ENCODE results near the gene EPB41L5. TPM values are rescaled to one million over a fixed set of nuclear protein-coding genes. Genes with fewer than 3 reads are reported as not detected.
"Not testable (repeated sequence)": the region's sequence is repeated elsewhere in the genome, so short reads cannot be mapped to it uniquely, and the experiment has no call there.

EPB41L5 gene
- polyA plus RNA-seq, 5 donors = 28.5 to 51.3 (median 42.9) TPM

- no peak for DNase-seq
Measured at GRCh38 chr2:120094795-120095194, 81.9 kb downstream of the EPB41L5 start.

GRCh38 chr2:120100627-120101026 is 87.8 kb downstream of the EPB41L5 start:
- no peak for DNase-seq

DNA sequence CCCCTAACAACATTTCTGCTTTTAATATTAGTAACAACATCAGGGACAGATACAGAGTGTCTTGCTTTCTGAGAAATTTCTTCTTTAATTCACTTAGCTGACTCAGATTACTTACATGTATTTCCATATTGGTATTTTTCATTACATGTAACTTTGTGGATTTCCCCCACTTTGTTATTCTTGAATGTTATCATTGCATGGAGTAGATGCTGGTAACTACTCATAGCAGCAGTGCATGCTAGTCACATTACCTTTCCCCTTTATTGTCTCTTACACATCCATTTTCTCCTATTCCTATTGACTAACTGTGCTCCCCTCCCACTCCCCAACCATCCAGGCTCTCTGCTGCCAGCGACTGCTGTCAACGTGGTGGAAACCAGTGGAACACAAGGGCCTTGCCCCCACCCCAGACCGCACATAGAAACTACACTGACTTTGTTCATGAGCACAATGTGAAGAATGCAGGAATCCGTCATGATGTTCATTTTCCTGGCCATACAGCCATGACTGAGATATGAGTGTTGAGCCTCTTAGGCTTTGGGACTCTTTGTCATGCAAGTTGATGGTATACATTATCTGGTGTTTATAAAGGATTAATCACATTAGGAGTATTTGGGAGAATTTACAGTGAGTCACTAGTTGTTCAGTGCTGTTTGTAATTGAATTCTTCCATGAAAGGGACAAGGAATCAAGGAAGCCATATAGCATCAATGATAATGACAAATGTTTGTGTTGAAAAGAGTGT is 91.0 kb downstream of the EPB41L5 start:
- DNase-seq = no peak

- DNase-seq = no peak
Measured at GRCh38 chr2:120104772-120105171, 91.9 kb downstream of the EPB41L5 start.

- DNase-seq = no peak
Measured at GRCh38 chr2:120105360-120105759, 92.5 kb downstream of the EPB41L5 start.

- peak; percentile 34 for DNase-seq
Measured at GRCh38 chr2:120108049-120108448, 95.2 kb downstream of the EPB41L5 start.

DNA sequence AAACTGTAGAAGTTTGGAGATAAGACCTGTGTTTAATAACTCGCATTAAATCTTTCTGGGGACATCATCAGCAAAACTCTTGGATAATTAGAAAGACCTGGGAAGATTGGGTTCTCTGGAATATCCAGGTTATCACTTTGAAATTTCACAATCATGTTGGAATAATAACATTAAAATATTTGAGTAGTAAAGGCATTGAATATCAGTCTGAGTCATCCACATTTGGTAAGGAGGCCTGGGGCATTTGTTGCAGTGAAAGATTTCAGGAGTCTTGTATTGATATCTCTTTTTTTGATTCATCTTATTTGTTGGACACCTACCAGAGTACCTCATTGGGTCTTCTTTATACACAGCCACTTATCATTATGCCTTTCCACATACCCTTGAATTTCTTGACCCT is 95.9 kb downstream of the EPB41L5 start:
- DNase-seq = no peak

DNA sequence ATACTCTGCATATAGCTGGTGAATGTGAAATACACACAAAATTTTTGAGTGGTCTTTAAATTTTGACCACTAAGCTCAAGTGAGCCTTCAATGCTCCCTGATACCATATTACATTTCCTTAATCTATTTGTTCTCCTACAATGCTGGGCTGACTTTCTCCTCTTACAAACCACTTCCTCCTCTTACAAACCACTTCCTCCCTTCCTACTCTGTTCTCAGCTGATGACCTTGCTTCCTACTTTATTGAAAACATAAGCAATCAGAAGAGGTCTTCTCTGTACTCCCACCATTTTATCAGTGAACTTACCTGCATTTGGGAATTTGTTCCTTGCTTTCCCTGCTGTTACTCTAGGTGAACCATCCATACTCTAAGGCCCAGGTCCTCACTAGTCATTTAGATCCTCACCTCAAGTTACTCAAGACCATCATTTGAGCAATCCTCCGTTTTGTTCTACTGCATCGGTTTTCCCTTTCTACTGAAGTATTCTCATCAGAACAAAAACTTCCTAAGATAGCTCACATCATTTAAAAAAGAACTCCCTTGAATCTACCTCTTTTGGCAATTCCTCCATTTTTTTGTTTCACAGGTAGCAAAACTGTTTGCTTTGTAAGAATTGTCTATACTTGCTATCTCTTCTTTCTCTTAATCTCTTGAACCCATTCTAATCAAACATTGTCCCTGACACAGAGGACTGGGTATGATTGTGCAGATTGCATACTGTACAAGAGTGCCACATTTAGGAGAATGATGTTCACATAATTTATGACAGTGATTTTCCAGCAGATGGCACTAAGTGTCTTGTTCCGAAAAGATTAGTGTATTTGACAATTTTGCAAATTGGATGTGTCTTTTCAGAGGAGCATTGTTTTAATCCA is 96.5 kb downstream of the EPB41L5 start:
- peak; percentile 11 to 18 for DNase-seq

DNA sequence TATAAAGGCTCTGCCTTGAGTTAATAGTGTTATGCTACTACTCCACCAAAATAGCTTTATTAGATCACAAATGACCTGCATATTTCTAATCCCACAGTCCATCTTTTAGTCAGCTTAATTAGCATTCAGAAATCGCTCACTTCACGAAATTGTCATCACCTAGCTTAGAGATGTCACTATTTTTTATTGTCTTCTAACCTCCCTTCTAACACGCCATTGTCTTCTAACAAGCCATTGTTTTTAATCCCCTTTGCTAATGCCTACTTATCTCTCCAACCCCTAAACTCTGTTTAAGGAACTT is 97.1 kb downstream of the EPB41L5 start:
- no peak for DNase-seq

DNA sequence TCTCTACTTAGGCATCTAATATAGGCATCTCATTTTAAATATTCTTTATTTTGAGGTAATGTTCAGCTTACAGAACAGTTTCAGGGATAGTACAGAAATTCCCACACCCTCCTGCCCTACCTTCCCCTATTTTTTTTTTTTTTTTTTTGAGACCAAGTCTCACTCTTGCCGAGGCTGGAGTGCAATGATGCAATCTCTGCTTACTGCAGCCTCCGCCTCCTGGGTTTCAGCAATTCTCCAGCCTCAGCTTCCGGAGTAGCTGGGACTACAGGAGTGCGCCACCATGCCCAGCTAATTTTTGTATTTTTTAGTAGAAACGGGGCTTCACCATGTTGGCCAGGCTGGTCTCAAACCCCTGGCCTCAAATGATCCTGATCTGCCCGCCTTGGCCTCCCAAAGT is 97.6 kb downstream of the EPB41L5 start:
- no peak for DNase-seq

- DNase-seq = no peak
Measured at GRCh38 chr2:120111193-120111592, 98.3 kb downstream of the EPB41L5 start.

DNA sequence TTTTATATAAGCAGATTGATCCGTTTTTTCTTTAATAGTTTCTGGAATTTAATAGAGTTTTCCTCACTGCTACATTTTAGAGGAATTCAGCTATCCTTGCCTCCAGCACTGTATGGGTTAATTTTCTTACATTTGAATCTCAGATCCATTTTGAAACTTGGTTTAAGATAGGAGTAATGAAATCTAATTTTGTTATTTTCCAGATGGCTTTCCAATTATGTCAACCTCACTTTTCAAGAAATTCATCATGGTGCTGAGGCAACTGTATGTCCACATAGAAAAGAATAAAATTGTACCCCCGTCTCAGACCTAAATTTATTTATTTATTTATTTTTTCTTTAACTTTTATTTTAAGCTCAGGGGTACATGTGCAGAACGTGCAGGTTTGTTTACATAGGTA is 105.1 kb downstream of the EPB41L5 start:
- DNase-seq = no peak

GRCh38 chr2:120118471-120118870 is 105.6 kb downstream of the EPB41L5 start:
- DNase-seq = no peak

DNA sequence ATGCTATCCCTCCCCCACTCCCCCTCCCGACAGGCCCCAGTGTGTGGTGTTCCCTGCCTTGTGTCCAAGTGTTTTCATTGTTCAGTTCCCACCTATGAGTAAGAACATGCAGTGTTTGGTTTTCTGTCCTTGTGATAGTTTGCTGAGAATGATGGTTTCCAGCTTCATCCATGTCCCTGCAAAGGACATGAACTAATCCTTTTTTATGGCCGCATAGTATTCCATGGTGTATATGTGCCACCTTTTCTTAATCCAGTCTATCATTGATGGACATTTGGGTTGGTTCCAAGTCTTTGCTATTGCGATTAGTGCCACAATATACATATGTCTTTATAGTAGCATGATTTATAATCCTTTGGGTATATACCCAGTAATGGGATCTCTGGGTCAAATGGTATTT is 108.5 kb downstream of the EPB41L5 start:
- DNase-seq = not testable (repeated sequence)

GRCh38 chr2:120123090-120123489 is 110.2 kb downstream of the EPB41L5 start:
- DNase-seq = no peak

- no peak for DNase-seq
Measured at GRCh38 chr2:120125195-120125594, 112.3 kb downstream of the EPB41L5 start.

GRCh38 chr2:120128216-120128615 is 115.3 kb downstream of the EPB41L5 start:
- peak; percentile 39 to 47 for DNase-seq

DNA sequence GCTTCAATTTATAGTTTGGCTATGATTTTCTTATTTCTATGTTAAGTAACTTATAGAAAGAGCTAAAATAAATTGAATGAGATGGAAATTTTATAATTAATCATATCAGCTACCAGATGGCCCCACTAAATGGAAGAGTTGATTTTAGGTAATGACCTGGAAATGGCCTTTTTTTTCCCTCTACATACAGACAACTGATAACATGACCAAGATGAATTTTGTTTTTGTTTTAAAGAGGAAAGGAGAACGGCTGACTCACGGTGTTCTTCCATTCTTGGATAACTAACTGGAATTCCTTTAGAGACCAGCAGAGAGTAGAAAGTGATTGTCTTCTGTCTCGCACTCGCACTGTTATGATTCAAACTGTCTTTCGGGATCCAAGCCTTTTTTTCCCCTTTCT is 119.3 kb downstream of the EPB41L5 start:
- no peak for DNase-seq

DNA sequence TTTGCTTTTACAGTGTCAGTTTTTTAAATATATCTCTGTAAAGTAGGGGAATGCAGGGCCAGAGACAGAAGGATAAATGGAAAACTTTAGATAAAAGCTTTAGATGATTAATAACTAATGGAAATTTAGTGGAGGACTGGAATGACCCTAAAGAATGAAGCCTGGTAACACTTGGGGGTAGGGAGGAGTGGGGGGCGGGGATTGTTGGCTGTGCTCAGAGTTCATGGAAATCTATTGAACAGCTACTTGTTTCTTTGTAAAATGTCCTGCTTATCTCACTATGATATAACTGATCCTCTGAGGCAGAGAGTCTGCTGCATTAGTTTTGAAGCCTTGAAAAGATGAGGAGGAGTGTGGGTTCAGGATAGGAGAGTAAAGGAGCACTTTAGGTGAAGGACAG is 119.8 kb downstream of the EPB41L5 start:
- DNase-seq = no peak

- no peak for DNase-seq
Measured at GRCh38 chr2:120133572-120134244, 120.8 kb downstream of the EPB41L5 start.

DNA sequence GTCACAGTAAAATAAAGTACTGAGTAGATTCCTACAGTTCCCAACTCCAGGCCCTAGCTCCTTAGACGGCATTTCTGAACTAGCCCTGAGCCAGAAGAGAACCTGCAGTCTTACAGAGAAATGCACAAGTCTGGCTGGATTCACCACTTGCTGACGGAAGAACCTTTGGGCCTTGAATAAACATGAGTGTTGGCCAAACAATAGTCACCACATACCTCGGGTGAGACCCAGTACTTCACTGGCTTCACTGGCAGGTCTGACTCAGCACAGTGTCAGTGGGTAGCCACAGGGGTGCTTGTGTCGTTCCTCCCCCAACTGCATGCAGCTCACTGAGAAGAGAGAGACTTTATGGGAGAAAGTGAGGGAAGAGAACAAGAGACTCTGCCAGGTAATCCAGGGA is 121.4 kb downstream of the EPB41L5 start:
- no peak for DNase-seq

DNA sequence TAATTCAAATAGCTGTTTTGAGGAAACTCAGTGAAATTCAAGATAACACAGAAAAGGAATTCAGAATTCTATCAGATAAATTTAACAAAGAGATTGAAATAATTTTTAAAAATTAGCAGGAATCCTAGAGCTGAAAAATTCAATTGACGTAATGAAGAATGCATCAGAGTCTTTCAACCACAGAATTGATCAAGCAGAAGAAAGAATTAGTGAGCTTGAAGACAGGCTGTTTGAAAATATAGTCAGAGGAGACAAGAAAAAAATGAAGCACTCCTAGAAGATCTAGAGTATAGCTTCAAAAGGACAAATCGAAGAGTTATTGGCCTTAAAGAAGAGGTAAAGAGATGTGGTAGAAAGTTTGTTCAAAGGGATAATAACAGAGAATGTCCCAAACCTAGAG is 122.1 kb downstream of the EPB41L5 start:
- DNase-seq = not testable (repeated sequence)

GRCh38 chr2:120140866-120141265 is 128.0 kb downstream of the EPB41L5 start:
- no peak for DNase-seq
